ENCODE data around the gene MOSPD3.

GRCh38 chr7:100575746-100576383 lies 36.5 kb upstream of the MOSPD3 start:
- TF ChIP-seq CTCF (IDR thresholded peaks at IDR 0.05; ENCODE audit: insufficient read depth, low read length) = no peak
- 0 out of 2 replicates have a peak, but pooled peaks have one; percentile 21 for TF ChIP-seq POLR2AphosphoS5 (IDR thresholded peaks at IDR 0.05; ENCODE audit: low read depth)
- TF ChIP-seq GABPA (IDR thresholded peaks at IDR 0.05; ENCODE audit: low read depth) = no peak
